Stimulated activated CD4-positive, alpha-beta T cell treated with anti-CD3 and anti-CD28 coated beads, Interleukin-2, amount 100 ng/mL, for 48 hours (primary cell): ENCODE results near the gene UNG.
"Not testable (repeated sequence)": the region's sequence is repeated elsewhere in the genome, so short reads cannot be mapped to it uniquely, and the experiment has no call there.

Source experiments
- DNase-seq, 2 donors: peaks; one replicate each; pipeline ENCODE4 v3.0.0-alpha.2; 2020

Gene UNG

DNA sequence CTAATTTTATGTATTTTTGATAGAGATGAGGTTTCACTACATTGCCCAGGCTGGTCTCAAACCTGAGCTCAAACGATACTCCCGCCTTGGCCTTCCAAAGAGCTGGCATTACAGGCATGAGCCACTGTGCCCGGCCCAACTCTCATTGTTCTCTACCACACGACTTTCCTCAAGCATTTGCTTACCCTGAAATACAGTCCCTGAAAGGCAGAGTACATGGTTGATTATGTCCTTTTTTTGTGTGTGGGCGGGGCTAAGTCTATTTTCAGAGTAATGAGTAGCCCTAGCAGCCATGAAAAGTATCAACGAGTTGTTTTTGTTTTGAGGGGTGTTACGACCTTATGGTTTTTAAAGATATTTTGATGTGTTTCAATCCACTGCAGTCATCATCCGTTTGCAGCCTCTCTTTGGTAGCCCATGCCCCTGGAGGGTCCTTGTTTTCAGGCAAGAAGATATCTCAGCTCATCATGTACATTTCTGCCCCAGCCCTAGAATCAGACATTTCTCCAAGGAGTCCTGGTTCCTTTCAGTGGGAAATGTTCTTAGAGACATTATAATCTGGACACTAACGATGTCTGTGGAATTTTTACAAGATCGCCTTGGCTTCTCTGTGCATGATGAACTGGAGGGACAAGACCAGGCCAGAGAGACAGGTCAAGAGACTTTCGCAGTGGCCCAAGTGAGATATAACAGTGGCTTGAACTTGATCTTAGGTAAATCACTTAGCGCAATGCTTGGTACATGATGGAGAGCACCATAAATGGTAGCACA lies 27.7 kb downstream of the UNG start:
- no peak for DNase-seq

DNA sequence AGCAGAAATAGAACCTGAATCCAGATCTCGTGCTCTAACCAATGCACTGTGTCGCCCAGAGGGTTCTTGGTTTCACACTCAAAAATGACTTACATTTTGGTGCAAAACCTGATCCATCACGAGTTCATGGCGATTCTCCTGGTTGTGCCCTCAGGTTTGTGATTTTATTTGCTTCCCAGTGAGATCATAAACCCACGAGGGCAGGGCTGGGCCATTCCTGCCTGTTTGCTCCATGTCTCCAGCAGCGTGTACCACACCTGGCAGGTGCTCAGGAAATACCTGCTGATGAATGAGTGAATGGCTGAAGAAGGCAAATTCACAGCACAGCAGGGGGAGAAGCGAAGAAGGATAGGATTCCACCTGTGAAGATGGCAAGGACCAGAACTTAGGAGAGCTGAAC lies 28.4 kb downstream of the UNG start:
- DNase-seq: no peak

DNA sequence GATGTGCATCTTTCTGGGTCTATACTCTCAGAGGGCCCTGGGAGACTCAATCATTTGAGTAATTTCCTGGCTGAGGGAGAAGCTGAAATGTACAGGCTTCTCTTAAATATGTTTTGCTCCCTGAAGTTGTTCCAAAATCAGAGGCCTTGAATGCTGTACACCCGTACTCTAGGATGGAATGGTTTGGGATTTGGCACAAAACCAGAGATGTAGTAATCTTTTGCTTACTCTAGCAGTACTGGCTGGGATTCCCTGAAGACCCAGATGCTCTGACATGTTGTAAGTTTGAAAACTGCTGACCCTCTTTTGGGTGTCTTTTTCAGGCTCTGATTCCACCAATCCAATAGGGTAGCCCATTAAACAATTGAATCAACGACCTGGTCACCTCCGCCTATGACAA lies 29.4 kb downstream of the UNG start:
- DNase-seq: no peak

DNA sequence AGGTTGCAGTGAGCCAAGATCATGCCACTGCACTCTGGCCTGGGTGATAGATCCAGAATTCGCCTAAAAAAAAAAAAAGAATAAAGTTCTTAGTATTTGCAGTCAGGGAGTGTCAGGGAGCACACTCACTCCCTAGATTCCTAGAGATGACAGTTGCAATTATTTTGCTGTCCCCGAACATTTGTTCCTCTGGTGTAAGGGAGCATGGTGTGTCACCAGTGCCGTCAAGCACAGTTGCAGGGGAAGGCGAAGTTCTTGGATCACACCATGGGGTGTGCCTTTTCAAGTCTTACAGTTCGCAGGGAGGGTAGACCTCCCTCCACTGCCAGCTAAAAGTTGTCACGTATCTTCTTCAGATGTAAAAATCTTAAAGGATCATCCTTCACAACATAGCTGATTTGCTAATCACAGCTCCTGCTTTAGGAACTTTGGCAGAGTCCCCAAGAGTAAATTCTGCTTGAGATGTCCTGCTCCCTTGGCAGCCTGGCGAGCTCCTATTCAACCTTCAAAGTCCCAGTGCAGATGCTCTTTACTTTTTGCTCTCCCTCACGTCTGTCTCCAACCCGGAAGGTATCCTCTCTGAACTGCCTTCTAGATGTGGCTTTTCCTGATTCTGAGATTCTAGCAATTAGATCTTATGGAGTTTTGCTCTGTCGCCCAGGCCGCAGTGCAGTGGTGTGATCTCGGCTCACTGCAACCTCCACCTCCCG lies 30.3 kb downstream of the UNG start:
- no peak for DNase-seq

DNA sequence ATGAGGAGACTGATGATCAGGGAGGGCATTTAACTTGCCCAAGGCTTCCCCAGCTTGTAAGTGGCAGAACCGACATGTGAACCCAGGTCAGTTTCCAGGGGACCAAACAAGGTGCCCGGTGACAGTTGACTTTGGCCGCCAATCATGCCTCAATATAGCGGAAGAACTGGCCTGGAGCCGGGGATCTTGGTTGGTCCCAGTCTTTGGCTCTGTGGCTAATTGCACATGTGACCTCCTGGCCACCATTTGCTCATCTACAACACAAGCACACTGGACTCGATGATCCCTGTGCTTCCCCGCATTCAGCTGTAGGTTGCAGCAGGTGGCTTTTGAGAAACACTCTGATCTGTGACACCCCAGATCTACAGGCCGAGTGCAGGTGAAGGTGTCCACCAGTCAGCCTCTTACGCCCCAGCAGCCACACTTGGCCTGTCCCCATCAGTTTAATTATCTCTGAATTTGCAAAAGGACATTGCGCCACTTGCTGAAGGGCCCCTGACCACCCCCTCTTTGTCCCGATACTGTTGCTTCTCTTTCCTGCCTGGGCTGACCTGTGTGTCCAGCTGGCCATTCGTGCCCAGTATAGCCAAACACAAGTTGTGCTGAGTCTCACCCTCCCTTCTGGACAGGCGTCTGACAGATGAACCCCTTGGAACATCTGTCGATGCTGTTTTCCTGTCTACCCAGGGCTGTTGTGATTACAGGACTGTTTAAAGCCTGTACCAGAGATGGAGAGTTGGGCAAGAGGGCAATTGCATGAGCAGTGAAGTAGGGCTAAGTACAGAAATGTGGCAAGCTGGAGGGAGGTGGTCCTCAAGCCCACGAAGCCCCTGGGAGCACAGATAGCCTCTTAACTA lies 33.1 kb downstream of the UNG start:
- no peak for DNase-seq

DNA sequence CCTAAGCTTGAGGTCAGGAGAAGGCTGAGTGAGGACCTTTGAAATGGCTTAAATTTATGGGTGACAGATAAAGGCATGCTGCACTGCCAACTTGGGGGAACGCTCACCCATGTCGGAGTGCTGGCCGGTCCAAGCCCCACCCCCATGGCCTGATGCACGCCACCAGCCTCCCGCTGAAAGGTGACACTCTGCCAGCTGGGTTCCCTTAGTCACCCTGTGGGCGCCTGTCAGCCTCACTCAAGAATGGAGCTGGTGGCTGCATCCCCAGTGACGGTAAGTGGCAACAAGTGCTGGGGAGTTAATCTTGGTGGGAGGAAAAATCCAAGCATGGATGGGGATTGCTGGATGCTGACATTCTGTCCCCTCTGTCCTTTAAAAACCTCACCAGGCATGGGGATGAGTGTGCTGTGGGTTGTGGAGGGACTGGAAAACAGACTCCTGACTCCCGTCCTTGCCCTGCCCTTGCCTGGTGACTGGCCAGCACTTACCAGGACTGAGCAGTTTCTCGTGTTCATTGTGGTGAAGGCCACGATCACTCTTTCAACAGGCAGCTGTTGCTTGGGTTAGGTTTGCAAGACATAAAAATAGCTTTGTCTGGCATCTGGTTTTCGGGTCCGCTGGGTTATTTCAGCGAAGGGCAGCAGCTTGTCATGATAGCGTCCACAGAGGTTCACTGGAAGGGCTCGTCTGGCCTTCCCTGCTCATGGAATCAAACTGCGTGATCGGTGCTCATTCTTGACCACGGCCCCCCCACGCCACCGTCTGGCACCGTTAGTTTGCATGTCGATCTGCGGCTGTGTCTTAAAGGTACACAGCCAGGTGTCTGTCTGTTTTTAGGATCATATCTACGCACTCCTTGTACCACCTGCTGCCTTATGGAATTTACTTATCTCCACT lies 34.0 kb downstream of the UNG start:
- no peak for DNase-seq

DNA sequence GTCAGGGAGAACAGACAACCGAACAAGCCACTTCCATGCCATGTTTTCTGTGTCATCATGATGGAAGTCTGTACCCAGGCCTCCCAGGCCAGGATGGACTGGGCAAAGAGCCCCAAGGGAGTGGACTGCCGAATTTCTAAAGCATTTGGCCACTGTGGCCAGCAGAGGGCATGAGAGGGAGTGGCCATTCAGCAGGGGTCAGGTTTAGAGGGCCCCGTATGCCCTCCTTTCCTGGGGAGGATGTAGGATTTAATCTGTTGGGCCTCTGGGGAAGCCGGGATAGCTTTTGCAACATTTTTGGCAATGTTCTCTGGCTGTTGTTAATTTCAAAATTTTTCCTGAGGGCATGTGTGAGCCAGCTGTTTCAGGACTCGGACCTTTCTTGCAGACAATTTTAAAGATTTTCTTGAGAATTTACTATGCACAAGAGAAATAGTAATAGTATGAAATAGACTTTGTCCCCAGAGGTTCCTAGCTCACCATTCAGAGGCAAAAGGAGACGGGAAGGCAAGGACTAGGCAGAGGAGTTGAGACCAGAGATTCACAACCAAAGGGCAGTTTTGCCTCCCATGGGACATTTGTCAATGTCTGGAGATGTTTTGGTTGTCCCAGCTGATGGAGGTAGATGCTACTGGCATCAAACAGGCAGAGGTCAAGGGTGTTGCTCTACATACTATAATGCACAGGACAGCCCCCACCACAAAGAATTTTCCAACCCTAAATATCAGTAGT lies 37.0 kb downstream of the UNG start:
- no peak for DNase-seq

DNA sequence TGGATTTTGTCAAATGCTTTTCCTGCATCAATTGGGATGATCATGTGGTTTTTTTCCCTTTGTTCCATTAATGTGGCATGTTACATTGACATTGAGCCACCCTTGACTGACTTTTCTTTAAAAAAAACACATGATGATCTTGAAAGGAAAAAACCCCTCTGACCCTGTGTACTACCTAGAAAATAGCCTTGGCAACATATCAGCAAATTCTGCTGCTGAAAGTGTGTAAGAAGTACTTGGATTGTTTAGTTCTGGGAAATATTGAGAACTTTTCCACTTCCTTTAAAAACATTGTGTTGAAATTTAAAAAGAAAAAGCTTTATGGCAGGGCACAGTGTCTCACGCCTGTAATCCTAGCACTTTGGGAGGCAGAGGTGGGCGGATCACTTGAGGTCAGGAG lies 39.7 kb downstream of the UNG start:
- DNase-seq: no peak

DNA sequence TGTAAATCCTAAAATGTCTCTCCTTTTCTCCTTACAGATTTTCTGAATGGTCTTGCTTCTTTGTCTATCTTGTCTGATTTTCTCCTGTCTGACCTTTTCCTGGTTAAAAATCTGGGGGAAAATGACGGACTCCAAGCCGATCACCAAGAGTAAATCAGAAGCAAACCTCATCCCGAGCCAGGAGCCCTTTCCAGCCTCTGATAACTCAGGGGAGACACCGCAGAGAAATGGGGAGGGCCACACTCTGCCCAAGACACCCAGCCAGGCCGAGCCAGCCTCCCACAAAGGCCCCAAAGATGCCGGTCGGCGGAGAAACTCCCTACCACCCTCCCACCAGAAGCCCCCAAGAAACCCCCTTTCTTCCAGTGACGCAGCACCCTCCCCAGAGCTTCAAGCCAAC lies 42.0 kb downstream of the UNG start:
- DNase-seq: no peak

DNA sequence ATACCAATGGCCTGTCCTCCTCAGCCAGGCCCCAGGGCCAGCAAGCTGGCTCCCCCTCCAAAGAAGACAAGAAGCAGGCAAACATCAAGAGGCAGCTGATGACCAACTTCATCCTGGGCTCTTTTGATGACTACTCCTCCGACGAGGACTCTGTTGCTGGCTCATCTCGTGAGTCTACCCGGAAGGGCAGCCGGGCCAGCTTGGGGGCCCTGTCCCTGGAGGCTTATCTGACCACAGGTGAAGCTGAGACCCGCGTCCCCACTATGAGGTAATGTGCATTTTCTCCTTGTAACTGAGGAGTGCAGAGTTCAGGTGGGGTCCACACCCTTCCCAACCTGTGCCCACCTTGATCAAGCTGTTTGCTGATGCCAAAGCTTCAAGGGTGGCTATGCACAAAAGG lies 42.4 kb downstream of the UNG start:
- no peak for DNase-seq

DNA sequence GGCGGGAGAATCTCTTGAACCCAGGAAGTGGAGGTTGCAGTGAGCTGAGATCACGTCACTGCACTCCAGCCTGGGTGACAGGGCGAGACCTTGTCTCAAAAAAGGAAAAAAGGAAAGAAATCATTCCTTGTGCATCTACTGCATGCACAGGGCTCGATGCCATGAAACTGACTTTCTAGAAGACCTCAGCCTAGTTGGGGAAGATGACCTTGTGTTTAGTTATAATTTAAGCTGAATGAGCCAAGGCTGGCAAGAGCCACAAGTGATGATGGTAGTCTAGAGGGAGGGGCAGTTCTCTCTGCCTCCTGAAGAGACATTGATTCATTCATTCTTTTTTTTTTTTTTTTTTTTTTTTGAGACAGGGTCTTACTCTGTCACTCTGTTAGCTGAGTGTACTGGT lies 43.2 kb downstream of the UNG start:
- no peak for DNase-seq

DNA sequence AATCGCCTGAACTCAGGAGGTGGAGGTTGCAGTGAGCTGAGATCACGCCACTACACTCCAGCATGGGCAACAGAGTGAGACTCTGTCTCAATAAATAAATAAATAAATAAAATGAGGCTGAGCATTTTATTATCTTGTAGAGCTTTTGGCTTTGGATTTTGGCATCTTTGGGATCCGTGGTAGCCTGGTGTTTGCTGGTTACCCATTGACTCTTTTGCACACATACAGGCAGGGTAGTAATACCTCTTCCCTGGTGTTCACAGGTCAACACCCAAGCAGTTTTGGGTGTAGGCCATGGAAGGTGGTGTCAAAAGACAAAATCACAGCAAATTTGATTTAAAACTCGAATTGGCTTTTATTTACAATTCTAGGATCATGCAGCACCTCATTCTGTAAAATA lies 46.8 kb downstream of the UNG start:
- DNase-seq: no peak

DNA sequence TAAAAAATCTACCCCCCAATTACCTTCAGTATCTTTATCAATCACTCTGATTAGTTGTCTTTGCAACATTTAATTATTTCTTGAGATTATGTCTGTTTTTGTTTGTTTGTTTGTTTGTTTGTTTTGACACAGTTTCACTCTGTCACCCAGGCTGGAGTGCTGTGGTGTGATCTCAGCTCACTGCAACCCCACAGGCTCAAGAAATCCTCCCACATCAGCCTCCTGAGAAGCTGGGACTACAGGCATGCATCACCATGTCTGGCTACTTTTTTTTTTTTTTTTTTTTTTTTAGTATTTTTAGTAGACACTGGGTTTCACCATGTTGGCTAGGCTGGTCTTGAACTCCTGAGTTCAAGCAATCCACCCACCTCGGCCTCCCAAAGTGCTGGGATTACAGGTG lies 49.7 kb downstream of the UNG start:
- DNase-seq: not testable (repeated sequence)

DNA sequence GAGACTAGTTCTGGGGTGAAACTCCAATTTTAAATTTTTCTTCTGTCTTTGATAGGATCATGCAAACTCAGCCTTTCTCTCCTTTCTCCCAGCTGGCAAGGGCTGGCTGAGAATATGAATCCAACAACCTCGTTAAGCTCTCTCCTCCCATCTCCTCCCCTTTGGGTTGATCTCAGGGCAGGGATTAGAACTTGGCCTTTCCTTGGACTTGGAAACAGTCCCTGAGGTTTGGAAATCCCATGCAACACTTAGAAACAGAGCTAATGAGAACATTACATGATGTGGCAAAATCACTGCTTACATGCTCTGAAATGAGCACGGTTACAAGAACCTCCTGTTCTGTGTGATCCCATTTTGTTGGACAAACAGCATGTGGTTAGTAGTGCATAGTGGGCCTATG lies 50.6 kb downstream of the UNG start:
- no peak for DNase-seq

DNA sequence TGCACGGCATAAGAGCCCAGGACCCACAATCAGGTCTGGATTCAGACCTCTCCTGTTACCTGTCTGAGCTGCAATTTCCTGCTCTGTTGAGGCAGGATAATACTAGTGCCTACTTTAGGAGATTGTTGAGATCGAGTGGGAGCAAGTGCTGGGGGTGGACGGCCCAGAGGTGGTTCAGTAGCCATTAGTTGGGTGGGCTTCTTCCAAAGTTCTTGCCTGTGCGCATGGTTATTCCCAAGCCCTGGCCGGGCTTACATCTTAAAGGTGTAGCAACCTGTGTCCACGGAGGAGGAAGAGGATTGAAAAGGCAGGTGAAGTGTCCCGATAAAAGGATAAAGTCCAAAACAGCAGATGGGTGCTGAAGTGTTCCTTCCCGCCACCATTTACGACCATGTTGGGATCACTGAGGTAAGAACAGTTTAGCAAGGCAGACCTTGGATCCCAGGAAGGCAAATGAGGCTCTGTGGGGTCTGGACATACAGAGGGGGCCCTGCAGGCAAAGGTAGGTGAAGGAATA lies 52.8 kb downstream of the UNG start:
- DNase-seq: no peak

DNA sequence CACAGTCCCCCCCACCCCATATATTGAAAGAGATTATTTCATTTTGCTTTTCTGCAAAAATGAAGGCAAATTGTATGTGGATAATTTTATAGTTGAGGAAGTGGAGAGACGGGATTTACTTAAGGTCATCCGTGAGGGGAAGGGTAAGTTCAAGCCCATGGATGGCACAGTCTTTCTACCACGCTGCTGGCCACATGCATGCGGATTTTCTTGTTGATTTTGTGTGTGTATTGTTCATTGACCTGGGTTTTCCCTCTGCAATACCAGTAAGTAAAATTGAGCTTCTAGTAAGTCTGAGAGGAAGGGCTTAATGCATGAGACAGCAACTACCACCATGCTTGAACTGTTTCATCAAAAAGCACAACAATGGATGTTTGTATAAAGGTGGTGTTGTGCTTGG lies 54.1 kb downstream of the UNG start:
- DNase-seq: no peak

DNA sequence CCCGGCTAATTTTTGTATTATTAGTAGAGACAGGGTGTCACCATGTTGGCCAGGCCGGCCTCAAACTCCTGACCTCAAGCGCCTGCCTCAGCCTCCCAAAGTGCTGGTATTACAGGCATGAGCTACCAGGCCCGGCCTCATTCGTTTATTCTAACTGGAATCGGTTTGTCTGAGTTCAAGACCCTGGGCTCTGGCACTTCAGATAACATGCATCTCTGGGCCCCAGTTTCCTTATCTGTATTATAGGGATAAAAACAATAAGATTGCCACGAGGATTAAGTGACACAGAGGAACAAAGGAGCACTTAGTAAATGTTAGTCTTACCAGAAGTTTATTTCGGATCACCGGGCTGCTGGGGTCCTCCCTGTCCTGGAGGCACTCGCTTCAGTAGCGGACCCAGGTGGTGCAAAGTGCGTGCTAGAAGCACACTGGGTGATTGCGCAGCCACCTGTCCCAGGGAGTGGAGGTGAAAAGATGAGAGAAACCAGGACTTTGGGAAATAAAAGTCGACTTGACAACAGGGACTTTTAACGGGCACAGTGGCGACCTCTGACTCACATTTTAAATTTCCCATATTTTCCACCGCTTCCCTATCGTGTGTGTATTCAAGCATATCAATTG lies 56.5 kb downstream of the UNG start:
- DNase-seq: no peak

DNA sequence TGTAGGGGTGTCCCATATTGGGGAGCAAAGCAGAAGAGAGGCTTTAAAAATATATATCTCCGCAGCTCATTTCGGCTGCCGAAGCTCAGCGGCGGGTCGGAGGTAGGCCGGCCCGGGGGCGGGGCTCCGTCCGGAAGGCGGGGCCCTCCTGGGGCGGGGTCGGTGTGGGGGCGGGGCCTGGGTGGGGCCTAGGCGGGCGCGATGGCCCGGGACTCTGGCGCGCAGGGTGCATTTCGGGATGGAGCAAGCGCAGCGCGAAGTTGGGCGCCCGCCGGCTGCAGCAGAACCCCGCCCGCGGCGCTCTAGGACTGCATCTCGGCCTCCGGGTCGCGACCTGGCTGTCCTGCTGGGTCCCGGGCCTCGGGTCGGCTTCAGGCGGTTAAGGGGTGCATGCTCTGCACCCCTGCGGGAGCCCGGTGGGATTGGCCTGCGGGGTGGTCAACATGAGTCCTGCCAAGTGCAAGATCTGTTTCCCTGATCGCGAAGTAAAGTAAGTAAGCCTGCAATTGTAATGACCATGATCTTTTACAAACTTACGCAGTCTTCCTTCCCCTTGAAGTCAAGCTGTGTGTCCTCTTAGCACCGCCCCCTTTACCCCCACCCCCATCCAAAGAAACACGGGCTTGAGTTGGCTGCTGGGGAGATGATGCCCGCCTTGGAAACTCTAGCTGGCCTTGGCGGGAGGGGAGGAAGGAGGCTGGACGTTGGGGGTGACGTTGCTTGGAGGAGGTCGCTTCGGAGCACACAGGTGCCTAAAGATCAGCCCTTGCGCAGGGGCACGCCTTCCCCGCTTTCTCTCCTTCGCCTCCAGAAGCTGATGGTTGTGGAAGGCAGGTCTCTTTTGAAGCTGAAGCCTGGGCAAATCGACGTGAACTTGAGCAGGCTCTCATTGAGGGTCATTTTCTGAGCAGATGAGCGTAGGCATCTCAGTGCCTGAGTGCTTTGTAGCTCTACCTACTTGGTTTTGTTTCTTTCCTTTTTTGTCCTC lies 57.3 kb downstream of the UNG start:
- DNase-seq: peak; percentile 77 to 84

DNA sequence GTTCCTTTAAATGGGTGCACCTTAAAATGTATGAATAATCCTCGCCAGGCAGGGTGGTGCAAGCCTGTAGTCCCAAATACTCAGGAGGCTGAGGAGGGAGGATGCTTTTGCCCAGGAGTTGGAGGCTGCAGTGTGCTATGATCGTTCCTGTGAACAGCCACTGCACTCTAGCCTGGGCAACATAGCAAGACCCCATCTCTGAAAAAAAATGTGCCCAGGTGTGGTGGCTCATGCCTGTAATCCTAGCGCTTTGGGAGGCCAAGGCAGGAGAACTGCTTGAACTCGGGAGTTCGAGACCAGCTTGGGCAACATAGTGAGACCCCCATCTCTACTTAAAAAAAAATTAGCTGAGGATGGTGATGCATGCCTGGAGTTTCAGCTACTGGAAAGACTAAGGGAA lies 58.6 kb downstream of the UNG start:
- no peak for DNase-seq

DNA sequence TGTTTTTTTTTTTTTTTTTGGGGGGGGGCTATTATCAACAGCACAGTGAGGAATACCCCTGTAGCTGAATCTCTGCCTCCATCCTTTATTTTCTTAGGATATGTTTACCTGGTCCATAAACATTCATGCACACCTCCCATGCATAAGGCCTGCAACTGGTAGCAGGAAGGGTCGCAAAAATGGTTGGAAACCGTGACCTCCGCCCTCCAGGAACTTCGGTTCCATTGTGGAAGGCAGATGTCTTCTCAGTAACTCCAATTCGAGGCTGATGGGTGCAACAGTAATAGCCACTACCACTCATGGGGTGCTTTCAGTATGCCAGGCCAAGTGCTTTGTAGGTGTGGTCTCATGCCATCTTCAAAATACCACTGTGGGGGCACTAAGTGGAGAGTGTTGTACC lies 59.2 kb downstream of the UNG start:
- no peak for DNase-seq
